Measurements from ENCODE around the gene COA3.

The COA3 gene

GRCh38 chr17:42817866-42818265 is 19.4 kb upstream of the COA3 start:
- DNase-seq (ENCODE audit: low spot score), result no peak

- no peak for DNase-seq (ENCODE audit: low spot score)
Observed at GRCh38 chr17:42814633-42815399, 16.3 kb upstream of the COA3 start.

GRCh38 chr17:42809250-42809649 is 10.7 kb upstream of the COA3 start:
- DNase-seq (ENCODE audit: low spot score), result no peak

- DNase-seq (ENCODE audit: low spot score), result no peak
Observed at GRCh38 chr17:42806249-42806648, 7.7 kb upstream of the COA3 start.

- no peak for DNase-seq (ENCODE audit: low spot score)
Observed at GRCh38 chr17:42804918-42805367, 6.4 kb upstream of the COA3 start.

- no peak for DNase-seq (ENCODE audit: low spot score)
Observed at GRCh38 chr17:42803074-42803883, 4.8 kb upstream of the COA3 start.

- no peak for DNase-seq (ENCODE audit: low spot score)
Observed at GRCh38 chr17:42798011-42798382, 507 bp downstream of the COA3 start.

- DNase-seq (ENCODE audit: low spot score), result no peak
Observed at GRCh38 chr17:42797067-42798007, 1.2 kb downstream of the COA3 start.

- no peak for DNase-seq (ENCODE audit: low spot score)
Observed at GRCh38 chr17:42796066-42796758, 2.3 kb downstream of the COA3 start.

- no peak for DNase-seq (ENCODE audit: low spot score)
Observed at GRCh38 chr17:42795465-42795864, 3.0 kb downstream of the COA3 start.

- DNase-seq (ENCODE audit: low spot score), result no peak
Observed at GRCh38 chr17:42795061-42795460, 3.4 kb downstream of the COA3 start.

GRCh38 chr17:42792545-42792944 is 6.0 kb downstream of the COA3 start:
- DNase-seq (ENCODE audit: low spot score), result no peak

GRCh38 chr17:42791948-42792347 is 6.6 kb downstream of the COA3 start:
- no peak for DNase-seq (ENCODE audit: low spot score)

- DNase-seq (ENCODE audit: low spot score), result no peak
Observed at GRCh38 chr17:42787266-42787665, 11.2 kb downstream of the COA3 start.

GRCh38 chr17:42784811-42785592 is 13.5 kb downstream of the COA3 start:
- no peak for DNase-seq (ENCODE audit: low spot score)

- DNase-seq (ENCODE audit: low spot score), result no peak
Observed at GRCh38 chr17:42784409-42784808, 14.1 kb downstream of the COA3 start.

- DNase-seq (ENCODE audit: low spot score), result no peak
Observed at GRCh38 chr17:42783791-42784138, 14.7 kb downstream of the COA3 start.

- no peak for DNase-seq (ENCODE audit: low spot score)
Observed at GRCh38 chr17:42783062-42783790, 15.3 kb downstream of the COA3 start.

GRCh38 chr17:42782166-42783061 is 16.1 kb downstream of the COA3 start:
- no peak for DNase-seq (ENCODE audit: low spot score)

Measured in CD4-positive, alpha-beta T cell treated with Interleukin-6 at 100 ng/mL for 8 hours (primary cell).